GM13976 (cell line): ENCODE data around the gene PLEKHG1.

Experiments used
- DNase-seq: peaks from one replicate; pipeline ENCODE4 v3.0.0; 2012; ENCODE audit warnings: low spot score
- CTCF ChIP-seq: IDR thresholded peaks from 2 replicates; pipeline ENCODE4 v1.5.1; 2012; ENCODE audit warnings: borderline replicate concordance, mild to moderate bottlenecking; ENCODE audit not compliant: insufficient read depth; ENCODE audit errors: extremely low read depth, missing control alignments, control extremely low read depth
- in situ Hi-C: fragments of 300-500 bp; cut with MboI; formaldehyde crosslinking; loops from one replicate; pipeline ENCODE4 v1.12.0; 2022; ENCODE audit warnings: low sequenced_read_pairs, mixed read lengths, inconsistent platforms; ENCODE audit not compliant: unreplicated experiment

PLEKHG1 gene

DNA sequence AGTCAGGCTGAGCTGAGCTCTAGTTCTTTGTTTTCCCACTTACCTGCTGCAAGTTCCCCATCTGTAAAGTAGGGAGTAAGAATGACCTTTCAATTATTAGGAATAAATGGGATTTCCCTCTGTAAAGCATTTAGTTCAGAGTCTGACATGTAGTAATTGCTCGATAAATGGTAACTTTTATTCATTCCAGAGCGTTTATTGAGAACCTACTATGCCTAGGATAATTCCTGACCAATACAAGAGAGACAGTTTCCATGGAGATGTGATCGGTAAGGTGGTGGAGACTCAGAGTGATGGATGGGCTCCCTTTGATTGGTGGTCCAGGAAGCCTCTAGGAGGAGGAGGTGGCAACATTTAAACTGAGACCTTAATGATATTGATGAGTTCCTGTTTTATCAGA, 5.6 kb downstream of the PLEKHG1 start:
- DNase-seq, result no peak
- no peak for TF ChIP-seq CTCF
- in situ Hi-C loops, result no loop called here

DNA sequence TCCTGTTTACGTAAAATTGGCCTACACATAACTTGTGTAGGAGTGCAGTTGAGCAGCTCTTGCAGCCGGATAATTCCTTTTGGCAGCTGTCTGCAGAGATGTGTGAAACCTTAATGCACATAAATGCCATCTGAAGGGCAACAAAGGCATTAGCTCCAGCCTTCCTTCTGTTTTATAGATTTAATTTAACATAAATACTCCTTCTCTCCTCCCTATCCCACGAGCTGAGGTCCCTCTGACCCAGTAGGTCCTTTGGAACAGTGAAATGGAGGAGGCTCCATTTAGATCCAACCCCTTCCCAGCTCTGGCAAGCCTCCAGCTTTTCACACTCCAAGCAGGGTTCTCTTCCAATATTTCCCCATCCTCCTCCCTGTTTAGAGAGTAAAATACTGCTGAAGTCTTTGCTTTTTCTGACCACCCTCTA, 6.5 kb downstream of the PLEKHG1 start:
- no peak for DNase-seq
- in situ Hi-C loops, result no loop called here
- TF ChIP-seq CTCF, result no peak

GRCh38 chr6:150606647-150607328, 7.1 kb downstream of the PLEKHG1 start:
- in situ Hi-C loops, result no loop called here
- TF ChIP-seq CTCF, result no peak
- DNase-seq, result no peak

GRCh38 chr6:150607329-150607650, 7.6 kb downstream of the PLEKHG1 start:
- DNase-seq, result no peak
- in situ Hi-C loops, result no loop called here
- no peak for TF ChIP-seq CTCF

DNA sequence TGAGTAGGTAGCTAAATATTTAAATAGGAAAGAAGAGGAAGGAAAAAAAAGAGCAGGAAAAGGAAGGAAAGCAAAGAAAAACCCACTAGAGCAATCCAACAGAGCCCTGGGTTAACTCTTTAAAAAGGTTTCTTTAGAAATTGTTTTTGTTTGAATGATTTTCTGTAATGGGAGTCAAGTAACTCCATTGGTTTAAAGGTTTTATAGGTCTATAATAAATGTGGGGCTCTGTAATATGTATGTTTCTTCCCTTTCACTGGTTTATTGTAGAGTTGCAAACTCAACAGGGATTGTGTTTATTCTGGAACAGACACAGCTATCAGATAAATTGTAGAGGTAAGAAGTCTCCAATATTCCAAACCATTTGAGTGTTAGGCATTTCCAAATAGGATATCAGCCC, 10.9 kb downstream of the PLEKHG1 start:
- no peak for DNase-seq
- in situ Hi-C loops, result no loop called here
- TF ChIP-seq CTCF, result no peak

DNA sequence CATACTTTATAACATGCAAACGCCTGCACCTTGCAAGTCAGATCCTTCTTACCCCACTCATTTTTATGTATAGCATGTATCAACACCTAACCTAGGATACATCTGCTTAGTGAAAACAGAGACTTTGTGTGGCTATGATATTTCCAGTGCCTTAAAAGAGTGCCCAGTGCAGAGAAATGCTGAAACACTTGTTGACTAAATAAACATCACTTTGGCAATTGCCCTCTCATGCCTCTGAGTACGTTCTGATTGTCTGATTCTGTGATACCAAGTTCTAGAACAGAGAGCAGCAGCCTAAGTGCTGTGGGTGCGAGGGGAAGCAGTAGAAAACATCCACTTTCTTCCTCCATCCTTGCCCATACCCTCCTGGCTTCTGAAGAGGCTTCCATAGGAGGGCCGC, 13.6 kb downstream of the PLEKHG1 start:
- in situ Hi-C loops, result no loop called here
- TF ChIP-seq CTCF, result no peak
- no peak for DNase-seq
